Measurements from ENCODE around the gene SELENOK.

GRCh38 chr3:53856964-53857363 is 34.7 kb downstream of the SELENOK start:
- TF ChIP-seq POLR2AphosphoS5 (IDR thresholded peaks at IDR 0.05; ENCODE audit: low read depth, low read length) (no peak), POLR2A (IDR thresholded peaks at IDR 0.05; ENCODE audit: low read depth, low read length) (no peak), TAF1 (IDR thresholded peaks at IDR 0.05; ENCODE audit: borderline replicate concordance, low read depth, low read length) (no peak)

Data from GM12892 (cell line).